HG03521 (cell line): ENCODE measurements around the gene TMEM200C.

Source experiments
- ATAC-seq: cut with Tn5 transposase; IDR thresholded peaks from one replicate; pipeline ENCODE4 v1.9.1; 2021; ENCODE audit warnings: mild to moderate bottlenecking, moderate library complexity; ENCODE audit not compliant: unreplicated experiment

TMEM200C gene

GRCh38 chr18:5839102-5839501 lies 56.2 kb downstream of the TMEM200C start:
- no peak for ATAC-seq
